Stimulated activated CD4-positive, alpha-beta T cell treated with anti-CD3 and anti-CD28 coated beads, Interleukin-12 subunit alpha, Interleukin-12 subunit beta, amount 100 ng/mL, for 48 hours (primary cell): ENCODE results near the gene ZNF423.

Experiments used
- DNase-seq, 3 donors: peaks; one replicate each; pipeline ENCODE4 v3.0.0-alpha.2; 2020; ENCODE audit warnings: low read depth in 2 of 3, low spot score in 1 of 3

The ZNF423 gene

GRCh38 chr16:49649013-49649765 is 206.7 kb downstream of the ZNF423 start:
- DNase-seq, result no peak

- DNase-seq, result no peak
These were observed 208.2 kb downstream of the ZNF423 start for GRCh38 chr16:49647673-49648072.

- no peak for DNase-seq
These were observed 210.6 kb downstream of the ZNF423 start for GRCh38 chr16:49645263-49645662.

- DNase-seq, result no peak
These were observed 211.8 kb downstream of the ZNF423 start for GRCh38 chr16:49644145-49644463.

- no peak for DNase-seq
These were observed 212.3 kb downstream of the ZNF423 start for GRCh38 chr16:49643429-49644144.

- DNase-seq, result no peak
These were observed 214.7 kb downstream of the ZNF423 start for GRCh38 chr16:49641250-49641649.

GRCh38 chr16:49640581-49640980 is 215.3 kb downstream of the ZNF423 start:
- DNase-seq, result no peak

GRCh38 chr16:49639739-49640431 is 216.0 kb downstream of the ZNF423 start:
- no peak for DNase-seq

- DNase-seq, result no peak
These were observed 217.0 kb downstream of the ZNF423 start for GRCh38 chr16:49638673-49639610.

GRCh38 chr16:49637933-49638672 is 217.8 kb downstream of the ZNF423 start:
- DNase-seq, result no peak

GRCh38 chr16:49637511-49637910 is 218.4 kb downstream of the ZNF423 start:
- DNase-seq, result no peak

GRCh38 chr16:49636608-49637007 is 219.3 kb downstream of the ZNF423 start:
- DNase-seq, result no peak

GRCh38 chr16:49635591-49636581 is 220.0 kb downstream of the ZNF423 start:
- DNase-seq, result no peak

- DNase-seq, result no peak
These were observed 220.9 kb downstream of the ZNF423 start for GRCh38 chr16:49635009-49635350.

GRCh38 chr16:49634235-49635008 is 221.5 kb downstream of the ZNF423 start:
- DNase-seq, result no peak

GRCh38 chr16:49632795-49633184 is 223.1 kb downstream of the ZNF423 start:
- DNase-seq, result no peak

- DNase-seq, result no peak
These were observed 223.7 kb downstream of the ZNF423 start for GRCh38 chr16:49632086-49632794.
